Measurements from ENCODE around the gene WDR27.

- TF ChIP-seq CTCF (IDR thresholded peaks at IDR 0.05 in 8 of 11, conservative IDR thresholded peaks at IDR 0.05 in 3 of 11) (no peak), POLR2A (IDR thresholded peaks at IDR 0.05) (no peak)
These were observed 22.2 kb upstream of the WDR27 start for GRCh38 chr6:169723991-169724493.

Data from spleen (tissue), 7 donors.